ENCODE measurements around the gene TNFSF13B.

DNA sequence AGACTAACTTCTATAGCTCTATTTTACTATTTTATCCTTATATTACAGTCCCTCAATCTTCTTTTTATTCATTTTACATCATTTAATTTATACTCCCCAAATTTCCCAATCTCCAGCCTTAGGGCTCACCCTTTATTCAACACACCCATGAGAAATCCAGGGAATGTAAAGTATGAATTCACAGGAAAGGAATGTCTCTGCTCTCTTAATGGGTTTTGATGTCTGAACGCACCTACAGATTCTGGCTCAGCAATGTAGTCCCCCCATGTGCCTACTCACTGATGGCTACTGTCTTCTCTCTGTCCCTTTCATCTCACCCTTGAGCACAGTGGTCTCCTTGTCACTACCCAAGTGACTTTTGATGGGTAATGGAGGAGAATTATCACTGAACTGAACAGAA is 32.8 kb downstream of the TNFSF13B start:
- TF ChIP-seq, protein P1, sequence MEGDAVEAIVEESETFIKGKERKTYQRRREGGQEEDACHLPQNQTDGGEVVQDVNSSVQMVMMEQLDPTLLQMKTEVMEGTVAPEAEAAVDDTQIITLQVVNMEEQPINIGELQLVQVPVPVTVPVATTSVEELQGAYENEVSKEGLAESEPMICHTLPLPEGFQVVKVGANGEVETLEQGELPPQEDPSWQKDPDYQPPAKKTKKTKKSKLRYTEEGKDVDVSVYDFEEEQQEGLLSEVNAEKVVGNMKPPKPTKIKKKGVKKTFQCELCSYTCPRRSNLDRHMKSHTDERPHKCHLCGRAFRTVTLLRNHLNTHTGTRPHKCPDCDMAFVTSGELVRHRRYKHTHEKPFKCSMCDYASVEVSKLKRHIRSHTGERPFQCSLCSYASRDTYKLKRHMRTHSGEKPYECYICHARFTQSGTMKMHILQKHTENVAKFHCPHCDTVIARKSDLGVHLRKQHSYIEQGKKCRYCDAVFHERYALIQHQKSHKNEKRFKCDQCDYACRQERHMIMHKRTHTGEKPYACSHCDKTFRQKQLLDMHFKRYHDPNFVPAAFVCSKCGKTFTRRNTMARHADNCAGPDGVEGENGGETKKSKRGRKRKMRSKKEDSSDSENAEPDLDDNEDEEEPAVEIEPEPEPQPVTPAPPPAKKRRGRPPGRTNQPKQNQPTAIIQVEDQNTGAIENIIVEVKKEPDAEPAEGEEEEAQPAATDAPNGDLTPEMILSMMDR (IDR thresholded peaks at IDR 0.05 in 8 of 11, conservative IDR thresholded peaks at IDR 0.05 in 3 of 11) = no peak
- TF ChIP-seq POLR2A (IDR thresholded peaks at IDR 0.05) (no peak), POLR2AphosphoS5 (IDR thresholded peaks at IDR 0.05) (no peak)

Data from spleen (tissue), 7 donors.